Kidney epithelial cell (primary cell): Measurements from ENCODE around the gene LPXN. TPM values are rescaled to one million over a fixed set of nuclear protein-coding genes. Genes with fewer than 3 reads are reported as not detected.
A peak's percentile ranks its signal among the peaks of the same experiment; 100 is the strongest.
"Not testable (repeated sequence)": the region's sequence is repeated elsewhere in the genome, so short reads cannot be mapped to it uniquely, and the experiment has no call there.

Experiments
- DNase-seq: peaks from one replicate; pipeline ENCODE4 v3.0.0-alpha.2; 2010; ENCODE audit warnings: low read depth
- H3K27me3 ChIP-seq: 2 replicates; pipeline ENCODE4 v1.6.0; 2011; ENCODE audit warnings: low read length; ENCODE audit not compliant: control insufficient read depth, insufficient read depth
- H3K36me3 ChIP-seq: 2 replicates; pipeline ENCODE4 v1.5.1; 2011; ENCODE audit warnings: low read length; ENCODE audit not compliant: control insufficient read depth, insufficient read depth
- H3K4me3 ChIP-seq: 2 replicates; pipeline ENCODE4 v1.5.1; 2011; ENCODE audit warnings: low read depth, mild to moderate bottlenecking, control low read depth, low read length
- CTCF ChIP-seq: IDR thresholded peaks from 2 replicates; pipeline ENCODE4 v1.5.1; 2011; ENCODE audit warnings: mild to moderate bottlenecking, moderate library complexity, low read length, control low read depth, inconsistent platforms; ENCODE audit not compliant: insufficient read depth, poor library complexity, severe bottlenecking
- total RNA-seq: library from RNA; depleted of rRNA; stranded (reverse); fragments of >200 nt; gene quantifications from 2 replicates; pipeline ENCODE4 v1.2.3, GENCODE V29; 2015

Gene LPXN
- total RNA-seq, 1 donor from 2014 or later: 5.9 TPM

- no peak for DNase-seq
- H3K27me3 ChIP-seq: no peaks in the 10 kb centered on the region
- no peak for TF ChIP-seq CTCF
- no peak overlapping the region for H3K4me3 ChIP-seq
- no peaks in the 10 kb centered on the region for H3K36me3 ChIP-seq
Observed at GRCh38 chr11:58573451-58574104, 2.1 kb downstream of the LPXN start.

- H3K27me3 ChIP-seq, DNase-seq, H3K36me3 ChIP-seq, H3K4me3 ChIP-seq: not testable (repeated sequence)
Observed at GRCh38 chr11:58572906-58573305, 2.8 kb downstream of the LPXN start.

GRCh38 chr11:58567889-58568512, 7.7 kb downstream of the LPXN start:
- Histone ChIP-seq H3K4me3 (no peak overlapping the region), H3K36me3 (no peaks in the 10 kb centered on the region), H3K27me3 (no peaks in the 10 kb centered on the region)
- TF ChIP-seq CTCF: peak; percentile 74
- no peak for DNase-seq

- no peak for DNase-seq
- TF ChIP-seq CTCF: no peak
- Histone ChIP-seq H3K4me3 (no peak overlapping the region), H3K27me3 (no peaks in the 10 kb centered on the region), H3K36me3 (no peaks in the 10 kb centered on the region)
Observed at GRCh38 chr11:58564231-58564630, 11.4 kb downstream of the LPXN start.

- DNase-seq: no peak
- H3K4me3 ChIP-seq: no peak overlapping the region
- H3K27me3 ChIP-seq: no peaks in the 10 kb centered on the region
- H3K36me3 ChIP-seq: no peaks in the 10 kb centered on the region
- no peak for TF ChIP-seq CTCF
Observed at GRCh38 chr11:58562375-58562800, 13.3 kb downstream of the LPXN start.

GRCh38 chr11:58561394-58562098, 14.1 kb downstream of the LPXN start:
- H3K4me3 ChIP-seq: no peak overlapping the region
- no peak for DNase-seq
- H3K27me3 ChIP-seq: no peaks in the 10 kb centered on the region
- no peaks in the 10 kb centered on the region for H3K36me3 ChIP-seq
- TF ChIP-seq CTCF: no peak
